Peyer's patch (tissue), 4 donors: ENCODE measurements around the gene PGBD5.

ENCODE experiments used
- CTCF ChIP-seq, 6 experiments: fragments of 450-650 bp in 4 of 6; fragments of 200-600 bp in 2 of 6; sonication (generic) in 1 of 6; IDR thresholded peaks; one replicate each; pipeline ENCODE4 v1.5.1; 2017 to 2019; ENCODE audit warnings: antibody characterized with exemption in 6 of 6, mild to moderate bottlenecking in 3 of 6, moderate library complexity in 1 of 6
- POLR2A ChIP-seq, 2 donors: fragments of 450-650 bp; IDR thresholded peaks; one replicate each; pipeline ENCODE4 v1.5.1; 2017; ENCODE audit warnings: antibody characterized with exemption in 2 of 2, mild to moderate bottlenecking in 2 of 2, moderate library complexity in 2 of 2

- TF ChIP-seq POLR2A (IDR thresholded peaks at IDR 0.05) (no peak), CTCF (IDR thresholded peaks at IDR 0.05) (no peak)
These were observed 22.7 kb downstream of the PGBD5 start for GRCh38 chr1:230403442-230403841.
